Nephron (organoid): ENCODE data around the gene ADCY1.

Source experiments
- H3K27ac Mint-ChIP-seq, 3 experiments: 2 replicates each; pipeline ENCODE4 v1.8.0; 2020; ENCODE audit warnings: mixed read lengths in 3 of 3, mild to moderate bottlenecking in 2 of 3, moderate library complexity in 1 of 3
- H3K27me3 Mint-ChIP-seq: 2 replicates; pipeline ENCODE4 v1.8.0; 2021; ENCODE audit warnings: low read depth, mild to moderate bottlenecking, moderate library complexity, mixed read lengths
- H3K36me3 Mint-ChIP-seq: 2 replicates; pipeline ENCODE4 v1.8.0; 2020; ENCODE audit warnings: low read depth, mixed read lengths
- H3K4me1 Mint-ChIP-seq: 2 replicates; pipeline ENCODE4 v1.8.0; 2020; ENCODE audit warnings: mixed read lengths
- H3K4me3 Mint-ChIP-seq, 3 experiments: 2 replicates each; pipeline ENCODE4 v1.8.0; 2020; ENCODE audit warnings: mild to moderate bottlenecking in 3 of 3, mixed read lengths in 3 of 3, moderate library complexity in 2 of 3
- H3K9me3 Mint-ChIP-seq: 2 replicates; pipeline ENCODE4 v1.8.0; 2020; ENCODE audit warnings: mixed read lengths
- TF ChIP-seq, protein P1 (sequence below), 3 experiments: fragments of 200-600 bp; sonication (generic); IDR thresholded peaks; one replicate each; pipeline ENCODE4 v1.5.0; 2021; ENCODE audit warnings: antibody characterized with exemption in 3 of 3; ENCODE audit not compliant: unreplicated experiment in 3 of 3

Gene ADCY1

DNA sequence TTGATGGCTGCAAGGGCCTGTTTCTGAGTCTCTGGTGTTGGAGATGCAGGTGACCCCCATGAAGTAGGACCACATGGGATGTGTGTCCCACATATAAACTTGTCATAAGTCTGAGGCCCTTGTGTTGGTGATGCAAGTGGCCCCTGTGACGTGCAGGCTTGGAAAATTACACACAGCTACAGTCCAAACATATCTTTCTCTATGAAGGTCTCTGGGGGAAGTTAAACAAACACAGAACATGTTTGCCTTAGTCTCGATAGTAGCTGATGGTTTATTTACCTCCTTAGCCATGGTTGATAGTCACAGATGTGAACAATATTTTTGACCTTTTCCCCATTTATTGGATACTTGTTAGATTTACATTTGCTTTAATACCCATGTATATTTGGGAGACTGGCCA lies 64.7 kb downstream of the ADCY1 start:
- no peaks in the 10 kb centered on the region for H3K36me3 Mint-ChIP-seq
- no peak overlapping the region for H3K27ac Mint-ChIP-seq
- no peaks in the 10 kb centered on the region for H3K9me3 Mint-ChIP-seq
- TF ChIP-seq, protein P1, sequence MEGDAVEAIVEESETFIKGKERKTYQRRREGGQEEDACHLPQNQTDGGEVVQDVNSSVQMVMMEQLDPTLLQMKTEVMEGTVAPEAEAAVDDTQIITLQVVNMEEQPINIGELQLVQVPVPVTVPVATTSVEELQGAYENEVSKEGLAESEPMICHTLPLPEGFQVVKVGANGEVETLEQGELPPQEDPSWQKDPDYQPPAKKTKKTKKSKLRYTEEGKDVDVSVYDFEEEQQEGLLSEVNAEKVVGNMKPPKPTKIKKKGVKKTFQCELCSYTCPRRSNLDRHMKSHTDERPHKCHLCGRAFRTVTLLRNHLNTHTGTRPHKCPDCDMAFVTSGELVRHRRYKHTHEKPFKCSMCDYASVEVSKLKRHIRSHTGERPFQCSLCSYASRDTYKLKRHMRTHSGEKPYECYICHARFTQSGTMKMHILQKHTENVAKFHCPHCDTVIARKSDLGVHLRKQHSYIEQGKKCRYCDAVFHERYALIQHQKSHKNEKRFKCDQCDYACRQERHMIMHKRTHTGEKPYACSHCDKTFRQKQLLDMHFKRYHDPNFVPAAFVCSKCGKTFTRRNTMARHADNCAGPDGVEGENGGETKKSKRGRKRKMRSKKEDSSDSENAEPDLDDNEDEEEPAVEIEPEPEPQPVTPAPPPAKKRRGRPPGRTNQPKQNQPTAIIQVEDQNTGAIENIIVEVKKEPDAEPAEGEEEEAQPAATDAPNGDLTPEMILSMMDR (IDR thresholded peaks at IDR 0.05; ENCODE audit: unreplicated experiment in 3 of 3): no peak
- H3K4me1 Mint-ChIP-seq: no peaks in the 10 kb centered on the region
- H3K27me3 Mint-ChIP-seq: no peaks in the 10 kb centered on the region
- no peak overlapping the region for H3K4me3 Mint-ChIP-seq

DNA sequence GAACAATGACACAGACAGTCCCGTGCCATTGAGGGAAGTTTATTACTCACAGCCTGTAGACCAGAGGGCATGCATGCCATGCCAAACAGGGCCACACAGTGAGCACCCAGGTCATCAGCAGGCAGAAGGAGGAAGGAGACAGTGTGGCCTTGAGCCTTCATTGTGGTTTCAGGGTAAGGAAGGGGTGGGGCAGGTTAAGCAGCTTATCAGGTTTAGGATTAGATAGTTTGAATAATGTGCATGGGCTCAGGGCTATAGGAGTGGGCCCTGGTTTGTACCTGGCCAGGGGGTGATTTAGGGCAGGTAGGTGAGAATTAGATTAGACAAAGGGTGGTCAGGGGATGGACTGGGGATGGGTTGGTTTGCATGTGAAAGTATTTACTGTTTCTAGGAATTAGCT lies 67.9 kb downstream of the ADCY1 start:
- Mint-ChIP-seq H3K4me3 (no peak overlapping the region), H3K27ac (no peak overlapping the region), H3K27me3 (no peaks in the 10 kb centered on the region), H3K9me3 (no peaks in the 10 kb centered on the region), H3K36me3 (no peaks in the 10 kb centered on the region), H3K4me1 (no peaks in the 10 kb centered on the region)
- TF ChIP-seq, protein P1 (IDR thresholded peaks at IDR 0.05; ENCODE audit: unreplicated experiment in 3 of 3): no peak

DNA sequence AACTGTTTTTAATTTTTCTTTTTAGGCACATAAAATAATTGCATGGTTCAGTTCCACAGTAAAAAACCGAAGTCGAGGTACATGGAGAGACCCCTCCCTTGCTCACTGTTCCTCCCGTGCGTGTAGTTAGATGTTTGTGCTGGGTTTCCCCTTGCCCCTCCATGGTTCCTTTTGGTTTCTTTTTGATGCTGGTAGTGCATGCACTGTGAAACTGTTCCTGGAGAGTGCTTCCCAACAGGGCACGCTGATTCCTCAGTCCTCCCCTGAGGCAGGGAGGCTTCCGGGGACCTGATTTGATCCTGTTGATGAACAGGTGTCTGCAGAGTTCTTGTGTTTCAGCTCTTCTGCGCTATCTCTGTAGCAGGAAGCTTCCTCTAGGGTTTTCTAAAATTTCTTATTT lies 69.5 kb downstream of the ADCY1 start:
- no peaks in the 10 kb centered on the region for H3K36me3 Mint-ChIP-seq
- H3K4me3 Mint-ChIP-seq: no peak overlapping the region
- no peaks in the 10 kb centered on the region for H3K9me3 Mint-ChIP-seq
- H3K27ac Mint-ChIP-seq: no peak overlapping the region
- H3K27me3 Mint-ChIP-seq: no peaks in the 10 kb centered on the region
- TF ChIP-seq, protein P1 (IDR thresholded peaks at IDR 0.05; ENCODE audit: unreplicated experiment in 3 of 3): no peak
- no peaks in the 10 kb centered on the region for H3K4me1 Mint-ChIP-seq

DNA sequence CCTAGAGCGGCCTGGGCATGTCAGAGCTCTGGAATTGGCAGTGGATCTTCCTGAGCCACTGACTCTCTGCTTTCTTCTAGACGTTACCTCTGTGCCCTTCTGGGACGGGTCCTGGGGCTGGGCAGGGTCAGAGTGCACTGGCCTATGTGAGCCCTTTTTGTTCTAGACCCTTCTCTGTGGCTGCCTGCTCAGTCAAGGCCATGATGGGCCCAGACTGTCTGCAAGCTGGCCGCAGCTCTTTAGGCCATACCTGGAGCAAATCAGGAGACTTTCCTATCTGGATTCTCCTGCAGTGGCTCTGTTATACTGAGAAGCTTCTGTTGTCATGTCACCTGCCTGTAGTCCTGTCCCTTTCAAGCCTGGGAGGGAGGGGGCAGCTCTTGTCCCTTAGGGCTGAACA lies 70.1 kb downstream of the ADCY1 start:
- Mint-ChIP-seq H3K4me1 (no peaks in the 10 kb centered on the region), H3K4me3 (no peak overlapping the region), H3K27ac (no peak overlapping the region), H3K9me3 (no peaks in the 10 kb centered on the region), H3K36me3 (no peaks in the 10 kb centered on the region), H3K27me3 (no peaks in the 10 kb centered on the region)
- TF ChIP-seq, protein P1 (IDR thresholded peaks at IDR 0.05; ENCODE audit: unreplicated experiment in 3 of 3): no peak

DNA sequence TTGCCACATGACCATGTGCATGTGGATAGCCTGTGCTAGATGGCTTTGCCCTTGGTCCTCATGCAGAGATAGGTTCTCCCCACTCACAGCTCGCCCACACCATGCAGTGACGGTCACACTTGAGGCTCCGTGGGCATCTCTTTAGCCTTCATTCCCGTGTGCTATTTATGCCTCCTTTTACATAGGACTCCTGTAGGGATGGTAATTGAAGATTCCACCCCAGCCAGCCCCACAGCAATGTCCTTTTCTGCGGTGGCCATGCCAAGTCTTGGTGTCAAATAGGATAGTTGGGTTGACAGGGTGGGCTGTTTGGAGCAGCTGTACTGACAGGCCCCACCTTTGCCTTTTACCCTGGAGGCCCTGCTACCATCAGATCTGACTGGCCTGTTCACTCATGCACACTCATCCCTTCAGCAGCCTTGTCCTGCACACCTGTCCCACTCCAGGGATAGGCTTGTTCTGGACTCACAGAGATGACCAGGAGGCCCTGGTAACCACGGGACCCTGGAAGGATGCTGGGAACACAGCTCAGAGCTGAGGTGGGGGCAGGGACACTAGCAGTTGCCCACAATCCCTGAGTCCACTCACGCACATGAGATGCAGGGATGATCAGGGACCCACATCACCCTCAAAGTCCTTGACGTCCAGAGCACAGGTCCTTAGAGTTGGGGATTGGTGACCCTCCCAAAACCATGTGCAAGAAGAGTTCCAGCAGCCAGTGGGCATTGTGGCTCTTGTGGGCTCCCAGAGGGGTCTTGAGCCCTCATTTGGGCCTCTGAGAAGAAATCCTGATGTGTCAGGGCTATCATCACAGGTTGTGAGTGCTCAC lies 71.2 kb downstream of the ADCY1 start:
- H3K4me1 Mint-ChIP-seq: no peaks in the 10 kb centered on the region
- H3K27ac Mint-ChIP-seq: no peak overlapping the region
- TF ChIP-seq, protein P1 (IDR thresholded peaks at IDR 0.05; ENCODE audit: unreplicated experiment in 3 of 3): no peak
- H3K4me3 Mint-ChIP-seq: no peak overlapping the region
- no peaks in the 10 kb centered on the region for H3K27me3 Mint-ChIP-seq
- H3K9me3 Mint-ChIP-seq: no peaks in the 10 kb centered on the region
- H3K36me3 Mint-ChIP-seq: no peaks in the 10 kb centered on the region

DNA sequence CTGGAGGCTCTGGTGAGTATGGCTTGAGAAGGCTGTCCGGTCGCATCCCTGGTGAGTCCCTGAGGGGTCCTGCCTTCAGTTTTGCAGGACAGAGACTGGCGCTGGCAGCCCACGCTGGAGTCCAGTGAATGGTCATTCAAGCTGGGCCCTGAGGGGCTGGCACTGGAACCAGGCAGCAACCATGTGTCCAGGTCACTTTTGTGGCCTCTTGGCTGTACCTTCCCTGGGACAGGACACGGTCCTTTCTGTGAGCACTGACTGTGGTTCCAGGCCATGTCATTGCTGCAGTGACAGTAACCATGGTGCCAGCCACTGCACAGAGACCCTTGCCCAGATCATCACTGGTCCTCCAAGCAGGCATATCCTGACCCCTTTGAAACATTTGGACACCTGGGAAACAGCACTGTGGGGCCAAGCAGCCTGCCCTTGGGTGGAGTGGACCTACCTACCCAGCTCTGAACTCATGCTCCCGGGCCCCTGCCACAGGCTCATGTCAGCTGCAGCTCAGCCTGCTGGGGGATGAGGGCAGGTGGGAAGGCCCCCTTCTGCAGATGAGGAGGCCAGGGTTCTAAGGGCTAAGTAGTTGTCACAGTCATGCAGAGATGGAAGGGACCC lies 72.1 kb downstream of the ADCY1 start:
- H3K4me3 Mint-ChIP-seq: no peak overlapping the region
- H3K4me1 Mint-ChIP-seq: no peaks in the 10 kb centered on the region
- TF ChIP-seq, protein P1 (IDR thresholded peaks at IDR 0.05; ENCODE audit: unreplicated experiment in 3 of 3): no peak
- H3K36me3 Mint-ChIP-seq: no peaks in the 10 kb centered on the region
- no peaks in the 10 kb centered on the region for H3K27me3 Mint-ChIP-seq
- no peaks in the 10 kb centered on the region for H3K9me3 Mint-ChIP-seq
- H3K27ac Mint-ChIP-seq: no peak overlapping the region
